NCI-H1048 (cell line): ENCODE results near the gene SPP2.

Experiments
- DNase-seq: peaks from one replicate; lab custom pipeline; 2025; lab: John Stamatoyannopoulos, UW

SPP2 gene, protein sequence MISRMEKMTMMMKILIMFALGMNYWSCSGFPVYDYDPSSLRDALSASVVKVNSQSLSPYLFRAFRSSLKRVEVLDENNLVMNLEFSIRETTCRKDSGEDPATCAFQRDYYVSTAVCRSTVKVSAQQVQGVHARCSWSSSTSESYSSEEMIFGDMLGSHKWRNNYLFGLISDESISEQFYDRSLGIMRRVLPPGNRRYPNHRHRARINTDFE

GRCh38 chr2:234050455-234051135 lies at the start of gene SPP2:
SPP2 (plus strand) TSS chr2:234050702; CDS start chr2:234050787, 85 bp downstream.
- no peak for DNase-seq

GRCh38 chr2:234001380-234002160 lies 48.9 kb upstream of the SPP2 start:
- no peak for DNase-seq

- DNase-seq = no peak
Observed at GRCh38 chr2:234002281-234002680, 48.2 kb upstream of the SPP2 start.

- no peak for DNase-seq
Observed at GRCh38 chr2:234003972-234004617, 46.4 kb upstream of the SPP2 start.

- DNase-seq = no peak
Observed at GRCh38 chr2:234005126-234005525, 45.4 kb upstream of the SPP2 start.

DNA sequence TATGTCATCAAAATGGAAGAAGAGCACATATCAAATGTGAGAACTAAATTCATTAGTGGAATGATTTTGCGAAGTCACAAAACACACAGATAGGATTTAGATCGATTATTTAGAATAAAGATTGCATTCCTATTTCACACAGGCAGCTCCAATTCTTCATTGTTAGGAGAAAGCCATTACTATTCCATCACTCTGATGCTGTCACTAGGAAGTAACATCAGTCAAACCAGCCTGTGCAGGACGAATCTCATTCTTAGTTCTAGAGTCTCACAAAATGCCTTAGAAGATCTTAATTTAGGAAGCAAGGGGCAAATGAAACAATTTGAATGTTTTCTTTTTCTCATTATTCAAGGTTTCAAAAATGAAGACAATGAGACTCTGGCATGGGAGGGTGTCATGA lies 44.0 kb upstream of the SPP2 start:
- DNase-seq = no peak

DNA sequence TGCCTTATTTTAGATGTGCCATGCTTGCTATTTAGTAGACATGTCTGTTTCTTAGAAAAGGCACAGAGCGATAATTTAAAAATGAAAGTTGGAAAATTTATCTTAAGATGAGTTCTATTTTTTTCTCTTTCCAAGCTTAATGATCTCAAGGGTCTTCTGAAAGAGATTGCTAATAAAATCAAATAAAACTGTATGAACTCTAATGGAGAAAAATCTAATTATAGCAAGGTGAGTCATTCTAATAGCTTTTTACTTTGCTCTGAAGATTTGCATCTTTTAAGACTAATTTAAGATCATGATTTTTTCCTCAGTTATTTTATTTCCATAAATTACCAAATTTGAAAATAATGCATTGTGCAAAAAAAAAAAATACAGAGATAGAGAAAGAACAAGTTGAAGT lies 36.1 kb upstream of the SPP2 start:
- DNase-seq = no peak

DNA sequence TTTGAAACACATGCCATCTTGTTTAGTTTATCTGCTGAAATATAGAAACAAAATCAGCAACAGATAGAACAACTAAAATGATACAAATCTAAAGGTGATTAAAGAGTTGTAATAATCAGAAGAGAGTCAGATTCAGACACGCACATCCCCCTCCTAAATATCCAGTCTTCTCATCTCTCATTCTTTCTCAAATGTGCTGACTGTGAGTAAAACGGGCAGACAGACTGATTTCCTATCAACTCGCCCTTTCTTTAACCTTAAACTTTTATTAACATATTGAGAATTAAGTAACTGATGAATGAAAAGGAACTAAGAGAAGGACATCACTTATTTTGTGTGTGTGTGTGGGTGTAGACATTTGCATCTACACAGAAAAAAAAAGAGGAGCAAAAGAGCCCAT lies 34.6 kb upstream of the SPP2 start:
- no peak for DNase-seq

DNA sequence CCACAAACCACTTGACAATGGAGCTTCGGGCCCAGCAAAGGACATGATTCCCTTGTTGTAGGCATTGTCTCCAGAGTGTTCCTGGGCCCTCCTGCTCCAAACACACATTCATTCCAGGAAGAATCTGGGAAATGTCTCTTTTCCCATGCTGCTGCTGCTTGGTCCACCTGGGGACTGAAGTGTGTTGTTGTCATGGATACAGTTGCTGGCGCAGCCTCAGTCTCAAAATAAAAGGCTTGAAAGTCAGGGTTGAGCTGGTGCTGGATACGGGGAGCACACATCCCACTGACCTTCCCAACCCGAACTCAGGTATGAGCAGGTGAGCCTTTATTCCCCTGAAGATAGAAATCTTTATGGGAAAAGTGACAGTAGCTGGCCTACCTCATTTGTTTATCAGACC lies 30.6 kb upstream of the SPP2 start:
- no peak for DNase-seq

DNA sequence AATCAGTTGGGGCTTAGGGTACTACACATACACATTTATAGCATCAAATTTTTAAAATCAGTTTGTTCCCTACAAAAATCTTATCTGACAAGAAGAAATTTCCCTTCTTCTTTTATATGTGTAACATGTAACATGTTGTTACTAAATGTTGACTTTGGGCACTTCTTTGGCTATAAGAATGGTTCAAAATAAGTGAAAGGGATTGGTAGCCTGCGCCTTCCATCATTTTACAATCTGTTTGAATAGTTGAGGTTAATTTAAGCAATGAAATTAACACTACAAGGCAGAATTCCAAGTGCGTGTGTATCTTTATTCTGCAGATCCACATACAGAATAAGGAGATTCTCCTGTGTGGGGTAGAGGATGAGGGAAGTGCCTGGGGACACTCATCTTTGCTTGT lies 30.2 kb upstream of the SPP2 start:
- DNase-seq = no peak

- no peak for DNase-seq
Observed at GRCh38 chr2:234022424-234022823, 28.1 kb upstream of the SPP2 start.

- no peak for DNase-seq
Observed at GRCh38 chr2:234024304-234024703, 26.2 kb upstream of the SPP2 start.

DNA sequence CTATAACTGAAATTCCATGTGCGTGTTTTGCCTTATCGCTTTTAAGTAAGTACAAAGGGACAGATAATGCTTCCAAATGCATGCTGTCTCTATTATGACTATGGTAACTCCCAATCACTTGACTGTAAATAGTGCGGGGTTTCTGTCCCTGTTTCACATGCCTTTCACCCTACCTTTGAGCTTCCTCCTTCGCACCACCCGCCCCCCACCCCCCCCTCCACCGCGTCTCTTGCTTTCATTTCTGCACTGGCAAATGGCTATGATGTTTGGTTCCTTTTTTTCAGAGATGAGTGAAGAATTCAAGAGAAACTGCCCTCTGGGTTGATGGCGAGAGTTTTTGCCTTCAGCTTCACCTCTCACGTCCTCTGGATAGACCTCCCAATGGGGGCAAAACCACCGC lies 25.0 kb upstream of the SPP2 start:
- no peak for DNase-seq

GRCh38 chr2:234025891-234026401 lies 24.6 kb upstream of the SPP2 start:
- DNase-seq = no peak

DNA sequence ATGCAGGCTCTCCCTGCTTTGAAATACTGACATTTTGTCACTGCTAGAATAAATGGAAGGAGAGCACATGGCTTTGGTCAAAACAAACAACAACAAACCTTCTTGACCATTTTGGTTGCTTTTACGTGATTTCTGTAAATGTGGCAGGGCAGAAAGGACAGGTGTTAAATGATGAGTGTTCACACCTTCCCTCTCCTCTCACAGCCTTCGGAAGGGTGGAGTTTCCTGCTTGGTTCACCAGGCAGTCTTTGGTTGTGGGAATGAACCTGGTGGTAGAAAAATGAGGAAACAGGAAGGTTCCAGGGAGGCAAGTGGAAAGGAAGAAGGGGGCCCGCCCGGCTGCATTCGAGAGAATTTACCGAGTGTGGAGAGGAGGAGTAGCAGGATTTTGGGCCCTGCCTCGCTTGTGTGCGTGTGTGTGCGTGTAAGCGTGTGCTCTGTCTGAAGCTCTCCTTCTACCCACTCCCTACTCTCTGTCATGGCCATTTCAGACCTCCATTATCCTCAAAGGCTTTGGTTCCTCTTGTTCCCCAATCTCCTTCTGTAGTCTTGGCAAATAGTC lies 23.7 kb upstream of the SPP2 start:
- DNase-seq = no peak

GRCh38 chr2:234027641-234028040 lies 22.9 kb upstream of the SPP2 start:
- no peak for DNase-seq

- no peak for DNase-seq
Observed at GRCh38 chr2:234029150-234029733, 21.3 kb upstream of the SPP2 start.

GRCh38 chr2:234031207-234031606 lies 19.3 kb upstream of the SPP2 start:
- no peak for DNase-seq

DNA sequence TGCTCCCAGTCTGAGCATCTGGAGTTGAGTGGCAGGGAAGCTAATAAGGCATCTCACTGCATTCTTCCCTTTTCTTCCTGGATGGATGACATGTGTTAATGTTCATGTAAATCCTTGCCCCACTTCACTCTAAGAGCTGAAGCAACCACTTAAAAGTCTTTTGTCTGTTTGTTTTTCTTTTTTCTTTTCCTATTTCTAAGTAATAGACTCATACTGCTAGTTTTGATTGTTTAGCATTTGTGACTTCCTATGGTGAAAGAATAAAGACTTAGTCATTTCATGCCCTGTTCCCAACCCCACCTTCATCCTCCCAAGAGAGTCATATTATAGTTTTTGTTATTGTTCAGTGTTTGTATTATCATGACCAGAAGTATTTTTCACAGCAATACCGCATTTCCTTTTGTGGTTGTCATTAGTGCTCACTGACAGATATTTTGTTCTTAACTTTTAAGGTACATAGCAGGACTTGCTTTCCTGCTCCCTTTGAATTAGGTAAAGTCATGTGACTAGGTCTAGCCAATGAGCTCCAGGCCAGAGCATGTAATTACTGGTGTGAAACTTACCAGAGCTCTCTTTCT lies 18.1 kb upstream of the SPP2 start:
- no peak for DNase-seq

- no peak for DNase-seq
Observed at GRCh38 chr2:234033174-234033573, 17.3 kb upstream of the SPP2 start.

DNA sequence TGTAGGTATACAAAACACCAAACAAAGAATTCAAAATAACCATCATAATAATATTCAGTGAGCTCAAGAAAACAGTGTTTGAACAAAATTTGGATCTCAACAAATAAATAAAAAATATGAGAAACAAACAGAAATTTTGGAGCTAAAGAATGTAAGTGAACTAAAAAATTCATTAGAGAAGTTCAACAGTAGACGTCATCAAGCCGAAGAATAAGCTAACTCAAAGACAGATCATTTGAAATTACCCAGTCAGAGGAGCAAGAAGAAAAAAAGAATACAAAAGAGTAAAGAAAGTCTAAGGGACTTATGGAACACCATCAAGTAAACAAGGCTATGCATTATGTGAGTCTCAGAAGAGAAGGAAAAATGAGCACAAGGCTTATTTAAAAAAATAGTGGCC lies 16.6 kb upstream of the SPP2 start:
- no peak for DNase-seq
